ENCODE results near the gene EIF3I. TPM values are rescaled to one million over a fixed set of nuclear protein-coding genes. Genes with fewer than 3 reads are reported as not detected.

Gene EIF3I
- total and polyA plus RNA-seq, 2 experiments from 2014 or later, result 259 to 286 TPM

DNA sequence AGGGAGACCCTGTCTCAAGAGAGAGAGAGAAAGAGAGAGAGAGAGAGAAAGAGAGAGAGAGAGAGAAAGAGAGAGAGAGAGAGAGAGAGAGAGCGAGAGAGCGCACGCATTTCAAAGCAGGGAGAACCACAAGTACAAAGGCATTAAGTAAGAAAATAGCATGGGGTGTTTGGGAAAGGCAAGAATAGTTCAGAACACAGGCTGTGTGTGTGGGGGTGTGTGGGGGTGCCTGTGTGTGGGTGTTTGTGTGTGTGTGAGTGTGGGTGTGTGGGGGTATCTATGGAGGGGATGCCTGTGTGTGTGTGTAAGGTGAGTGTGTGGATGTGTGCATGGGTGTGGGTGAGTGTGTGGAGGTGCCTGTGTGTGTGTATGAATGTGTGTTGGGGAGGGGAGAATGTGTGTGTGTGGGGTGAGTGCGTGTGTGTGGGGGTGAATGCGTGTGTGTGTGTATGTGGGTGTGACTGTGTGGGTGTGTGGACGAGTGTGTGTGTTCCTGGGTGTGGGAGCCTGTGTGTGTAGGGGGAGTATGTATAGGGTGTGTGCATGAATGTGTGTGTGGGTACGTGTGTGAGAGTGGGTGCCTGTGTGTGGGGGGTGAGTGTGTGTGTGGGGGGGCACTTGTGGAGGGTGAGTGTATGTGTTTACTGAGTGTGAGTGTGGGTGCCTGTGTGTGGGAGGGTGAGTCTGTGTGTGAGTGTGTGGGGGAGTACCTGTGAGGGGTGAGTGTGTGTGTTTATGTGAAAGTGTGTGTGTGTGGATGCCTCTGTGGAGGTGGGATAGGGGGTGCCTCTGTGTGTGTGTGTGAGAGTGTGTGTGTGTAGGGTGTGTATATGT is 50.6 kb downstream of the EIF3I start:
- TF ChIP-seq EZH2phosphoT487 (IDR thresholded peaks at IDR 0.05; ENCODE audit: insufficient read depth, low read depth) (no peak), EZH2 (IDR thresholded peaks at IDR 0.05; ENCODE audit: insufficient read depth, poor library complexity, severe bottlenecking) (no peak)
- H4K20me1 ChIP-seq (ENCODE audit: insufficient read depth), result no peaks in the 10 kb centered on the region
- no peak overlapping the region for H3K9ac ChIP-seq
- H3K4me3 ChIP-seq, result no peak overlapping the region
- H3K4me1 ChIP-seq (ENCODE audit: insufficient read depth), result no peaks in the 10 kb centered on the region
- WGBS, 2 experiments (ENCODE audit: low coverage in 1 of 2, low lambda C conversion rate in 2 of 2, missing lambda C conversion rate in 2 of 2), result 35 to 50% methylated on average over 1 to 7 of the region's 7 CpGs
- in situ Hi-C loops (cut with MboI), result no loop called here
- H3K9me2 ChIP-seq (ENCODE audit: insufficient read depth), result no peaks in the 10 kb centered on the region
- H3K4me2 ChIP-seq (ENCODE audit: unreplicated experiment), result no peak overlapping the region
- no peaks in the 10 kb centered on the region for H3K36me3 ChIP-seq (ENCODE audit: low read depth)
- H3K9me3 ChIP-seq (ENCODE audit: low read depth), result no peaks in the 10 kb centered on the region
- H3F3A ChIP-seq (ENCODE audit: insufficient read depth), result no peaks in the 10 kb centered on the region
- no peak overlapping the region for H2AFZ ChIP-seq
- no peaks in the 10 kb centered on the region for H3K79me2 ChIP-seq (ENCODE audit: insufficient read depth)
- H3K27ac ChIP-seq, result no peak overlapping the region
- peaks cover 18% of the 10 kb centered on the region for H3K27me3 ChIP-seq (replicated peaks; ENCODE audit: insufficient read depth)
- no peak for DNase-seq

DNA sequence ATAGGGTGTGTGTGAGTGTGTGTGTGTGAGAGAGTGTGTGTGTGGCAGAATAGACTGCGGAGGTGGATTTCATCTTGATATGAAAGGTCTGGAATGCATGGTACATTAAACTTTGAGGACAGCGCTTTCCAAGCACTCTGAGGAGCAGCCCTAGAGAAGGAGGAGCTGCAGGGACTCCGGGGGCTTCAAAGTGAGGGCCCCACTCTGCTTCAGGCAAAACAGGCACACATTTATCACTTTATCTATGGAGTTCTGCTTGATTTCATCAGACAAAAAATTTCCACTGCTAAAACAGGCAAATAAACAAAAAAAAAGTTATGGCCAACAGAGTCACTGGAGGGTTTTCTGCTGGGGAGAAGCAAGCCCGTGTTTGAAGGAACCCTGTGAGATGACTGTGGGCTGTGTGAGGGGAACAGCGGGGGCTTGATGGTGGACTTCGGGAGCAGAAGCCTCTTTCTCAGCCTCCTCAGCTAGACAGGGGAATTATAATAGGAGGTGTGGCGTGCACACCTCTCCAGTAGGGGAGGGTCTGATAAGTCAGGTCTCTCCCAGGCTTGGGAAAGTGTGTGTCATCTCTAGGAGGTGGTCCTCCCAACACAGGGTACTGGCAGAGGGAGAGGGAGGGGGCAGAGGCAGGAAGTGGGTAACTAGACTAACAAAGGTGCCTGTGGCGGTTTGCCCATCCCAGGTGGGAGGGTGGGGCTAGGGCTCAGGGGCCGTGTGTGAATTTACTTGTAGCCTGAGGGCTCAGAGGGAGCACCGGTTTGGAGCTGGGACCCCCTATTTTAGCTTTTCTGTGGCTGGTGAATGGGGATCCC is 51.4 kb downstream of the EIF3I start:
- Histone ChIP-seq H3K9me3 (ENCODE audit: low read depth) (no peaks in the 10 kb centered on the region), H3K9ac (no peak overlapping the region), H3K4me2 (ENCODE audit: unreplicated experiment) (no peak overlapping the region), H3F3A (ENCODE audit: insufficient read depth) (no peaks in the 10 kb centered on the region), H3K27me3 (replicated peaks; ENCODE audit: insufficient read depth) (peaks cover 18% of the 10 kb centered on the region), H3K79me2 (ENCODE audit: insufficient read depth) (no peaks in the 10 kb centered on the region), H3K4me3 (no peak overlapping the region), H3K36me3 (ENCODE audit: low read depth) (no peaks in the 10 kb centered on the region), H3K27ac (no peak overlapping the region), H4K20me1 (ENCODE audit: insufficient read depth) (no peaks in the 10 kb centered on the region), H3K4me1 (ENCODE audit: insufficient read depth) (no peaks in the 10 kb centered on the region), H2AFZ (no peak overlapping the region), H3K9me2 (ENCODE audit: insufficient read depth) (no peaks in the 10 kb centered on the region)
- WGBS, 2 experiments (ENCODE audit: low coverage in 1 of 2, low lambda C conversion rate in 2 of 2, missing lambda C conversion rate in 2 of 2), result 34 to 39% methylated on average over 10 of the region's 10 CpGs
- DNase-seq, result peak; percentile 15
- in situ Hi-C loops (cut with MboI), result no loop called here
- TF ChIP-seq EZH2phosphoT487 (IDR thresholded peaks at IDR 0.05; ENCODE audit: insufficient read depth, low read depth) (no peak), EZH2 (IDR thresholded peaks at IDR 0.05; ENCODE audit: insufficient read depth, poor library complexity, severe bottlenecking) (no peak)

DNA sequence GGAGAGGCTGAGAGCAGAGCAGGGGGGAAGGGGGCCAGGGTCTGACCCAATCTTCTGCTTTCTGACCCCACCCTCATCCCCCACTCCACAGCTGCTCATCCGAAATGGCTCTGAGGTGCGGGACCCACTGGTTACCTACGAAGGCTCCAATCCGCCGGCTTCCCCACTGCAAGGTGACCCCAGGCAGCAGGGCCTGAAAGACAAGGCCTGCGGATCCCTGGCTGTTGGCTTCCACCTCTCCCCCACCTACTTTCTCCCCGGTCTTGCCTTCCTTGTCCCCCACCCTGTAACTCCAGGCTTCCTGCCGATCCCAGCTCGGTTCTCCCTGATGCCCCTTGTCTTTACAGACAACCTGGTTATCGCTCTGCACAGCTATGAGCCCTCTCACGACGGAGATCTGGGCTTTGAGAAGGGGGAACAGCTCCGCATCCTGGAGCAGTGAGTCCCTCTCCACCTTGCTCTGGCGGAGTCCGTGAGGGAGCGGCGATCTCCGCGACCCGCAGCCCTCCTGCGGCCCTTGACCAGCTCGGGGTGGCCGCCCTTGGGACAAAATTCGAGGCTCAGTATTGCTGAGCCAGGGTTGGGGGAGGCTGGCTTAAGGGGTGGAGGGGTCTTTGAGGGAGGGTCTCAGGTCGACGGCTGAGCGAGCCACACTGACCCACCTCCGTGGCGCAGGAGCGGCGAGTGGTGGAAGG is 52.6 kb downstream of the EIF3I start:
- Histone ChIP-seq H3K9me2 (ENCODE audit: insufficient read depth) (no peaks in the 10 kb centered on the region), H3K9me3 (ENCODE audit: low read depth) (no peaks in the 10 kb centered on the region), H3K27ac (no peak overlapping the region), H4K20me1 (ENCODE audit: insufficient read depth) (no peaks in the 10 kb centered on the region), H3K79me2 (ENCODE audit: insufficient read depth) (no peaks in the 10 kb centered on the region), H3F3A (ENCODE audit: insufficient read depth) (no peaks in the 10 kb centered on the region), H3K27me3 (replicated peaks; ENCODE audit: insufficient read depth) (peaks cover 18% of the 10 kb centered on the region), H3K36me3 (ENCODE audit: low read depth) (no peaks in the 10 kb centered on the region), H2AFZ (no peak overlapping the region), H3K9ac (no peak overlapping the region), H3K4me1 (ENCODE audit: insufficient read depth) (no peaks in the 10 kb centered on the region), H3K4me3 (no peak overlapping the region), H3K4me2 (ENCODE audit: unreplicated experiment) (no peak overlapping the region)
- 67 to 80% methylated on average over 23 to 31 of the region's 31 CpGs for WGBS, 2 experiments (ENCODE audit: low coverage in 1 of 2, low lambda C conversion rate in 2 of 2, missing lambda C conversion rate in 2 of 2)
- TF ChIP-seq EZH2 (IDR thresholded peaks at IDR 0.05; ENCODE audit: insufficient read depth, poor library complexity, severe bottlenecking), result no peak
- no peak for DNase-seq
- in situ Hi-C loops (cut with MboI), result no loop called here

- Histone ChIP-seq H3K4me1 (ENCODE audit: insufficient read depth) (no peaks in the 10 kb centered on the region), H3K9ac (no peak overlapping the region), H3F3A (ENCODE audit: insufficient read depth) (no peaks in the 10 kb centered on the region), H3K36me3 (ENCODE audit: low read depth) (no peaks in the 10 kb centered on the region), H3K27me3 (replicated peaks; ENCODE audit: insufficient read depth) (peaks cover 18% of the 10 kb centered on the region), H3K4me2 (ENCODE audit: unreplicated experiment) (no peak overlapping the region), H3K79me2 (ENCODE audit: insufficient read depth) (no peaks in the 10 kb centered on the region), H3K4me3 (no peak overlapping the region), H4K20me1 (ENCODE audit: insufficient read depth) (no peaks in the 10 kb centered on the region), H3K27ac (no peak overlapping the region), H3K9me3 (ENCODE audit: low read depth) (no peaks in the 10 kb centered on the region), H3K9me2 (ENCODE audit: insufficient read depth) (no peaks in the 10 kb centered on the region), H2AFZ (no peak overlapping the region)
- in situ Hi-C loops (cut with MboI), result no loop called here
- peak; percentile 18 for DNase-seq
- 9 to 16% methylated on average over 11 to 32 of the region's 41 CpGs for WGBS, 2 experiments (ENCODE audit: low coverage in 1 of 2, low lambda C conversion rate in 2 of 2, missing lambda C conversion rate in 2 of 2)
- TF ChIP-seq EZH2phosphoT487 (IDR thresholded peaks at IDR 0.05; ENCODE audit: insufficient read depth, low read depth) (no peak), EZH2 (IDR thresholded peaks at IDR 0.05; ENCODE audit: insufficient read depth, poor library complexity, severe bottlenecking) (peak; percentile 49)
Observed at GRCh38 chr1:32275424-32275823, 53.2 kb downstream of the EIF3I start.

All from GM23248 (cell line).